Posterior cingulate gyrus (tissue), 11 donors: ENCODE data around the gene FAM78B.

Experiments used
- DNase-seq, 10 donors: peaks; one replicate each; pipeline versions ENCODE4 v3.0.0 to v3.0.0-alpha.2; 2020 to 2021; ENCODE audit warnings: mixed read lengths in 3 of 10
- intact Hi-C: fragments of 100-400 bp; cut with DNase I; formaldehyde crosslinking; loops from one replicate; pipeline ENCODE4 v1.15.1; 2023

FAM78B gene

GRCh38 chr1:166080277-166080966, 86.4 kb downstream of the FAM78B start:
- intact Hi-C loops, result no loop called here
- DNase-seq, result no peak

GRCh38 chr1:166079276-166079675, 87.5 kb downstream of the FAM78B start:
- intact Hi-C loops, result no loop called here
- no peak for DNase-seq

- DNase-seq, result no peak
- intact Hi-C loops, result no loop called here
Measured at GRCh38 chr1:166073489-166073888, 93.3 kb downstream of the FAM78B start.

GRCh38 chr1:166069390-166069789, 97.4 kb downstream of the FAM78B start:
- intact Hi-C loops, result no loop called here
- no peak for DNase-seq

GRCh38 chr1:166066107-166066506, 100.7 kb downstream of the FAM78B start:
- intact Hi-C loops, result no loop called here
- DNase-seq, result no peak

- no peak for DNase-seq
Measured at GRCh38 chr1:166064951-166065350, 101.8 kb downstream of the FAM78B start.

GRCh38 chr1:166064313-166064926, 102.4 kb downstream of the FAM78B start:
- intact Hi-C loops, result no loop called here
- DNase-seq, result no peak

More at GRCh38 chr1:166064951-166065350, 101.8 kb downstream of the FAM78B start:
- intact Hi-C loops, result no loop called here

GRCh38 chr1:166063701-166064100, 103.1 kb downstream of the FAM78B start:
- intact Hi-C loops, result no loop called here
- DNase-seq, result no peak

- no peak for DNase-seq
- intact Hi-C loops, result no loop called here
Measured at GRCh38 chr1:166062421-166063070, 104.3 kb downstream of the FAM78B start.

GRCh38 chr1:166057650-166058049, 109.2 kb downstream of the FAM78B start:
- intact Hi-C loops, result no loop called here
- no peak for DNase-seq

- intact Hi-C loops, result no loop called here
- DNase-seq, result no peak
Measured at GRCh38 chr1:166053395-166053794, 113.4 kb downstream of the FAM78B start.

- no peak for DNase-seq
- intact Hi-C loops, result no loop called here
Measured at GRCh38 chr1:166040202-166040997, 126.4 kb downstream of the FAM78B start.

- DNase-seq, result no peak
- intact Hi-C loops, result no loop called here
Measured at GRCh38 chr1:166039436-166040201, 127.2 kb downstream of the FAM78B start.

- no peak for DNase-seq
- intact Hi-C loops, result no loop called here
Measured at GRCh38 chr1:166036092-166036491, 130.7 kb downstream of the FAM78B start.

- DNase-seq, result peak in 8 of 10 donors; percentile 7 to 81 (median 24)
- intact Hi-C loops, result no loop called here
Measured at GRCh38 chr1:166032572-166033371, 134.0 kb downstream of the FAM78B start.

GRCh38 chr1:166031932-166032571, 134.7 kb downstream of the FAM78B start:
- intact Hi-C loops, result no loop called here
- DNase-seq, result no peak

- intact Hi-C loops, result no loop called here
- no peak for DNase-seq
Measured at GRCh38 chr1:166029196-166029945, 137.4 kb downstream of the FAM78B start.

- intact Hi-C loops, result no loop called here
- no peak for DNase-seq
Measured at GRCh38 chr1:166026555-166026954, 140.2 kb downstream of the FAM78B start.
